SJCRH30 (cell line): ENCODE results near the gene MDM4. TPM values are rescaled to one million over a fixed set of nuclear protein-coding genes. Genes with fewer than 3 reads are reported as not detected.

Experiments used
- DNase-seq, 2 experiments: peaks; one replicate each; pipeline ENCODE4 v3.0.0-alpha.2; 2015 to 2020
- H3K27ac ChIP-seq: fragments of 250-450 bp; sonication (Bioruptor Pico); 2 replicates; pipeline ENCODE4 v1.5.1; 2020; ENCODE audit warnings: mild to moderate bottlenecking, moderate library complexity
- H3K27me3 ChIP-seq: fragments of 250-450 bp; sonication (Bioruptor Pico); 2 replicates; pipeline ENCODE4 v1.5.1; 2020; ENCODE audit warnings: mild to moderate bottlenecking, moderate library complexity
- H3K36me3 ChIP-seq: fragments of 250-450 bp; sonication (Bioruptor Pico); 2 replicates; pipeline ENCODE4 v1.5.1; 2020; ENCODE audit warnings: mild to moderate bottlenecking, moderate library complexity
- H3K4me1 ChIP-seq: fragments of 250-450 bp; sonication (Bioruptor Pico); 2 replicates; pipeline ENCODE4 v1.5.1; 2020; ENCODE audit warnings: mild to moderate bottlenecking, moderate library complexity
- H3K4me3 ChIP-seq: fragments of 250-450 bp; sonication (Bioruptor Pico); 2 replicates; pipeline ENCODE4 v1.5.1; 2020; ENCODE audit warnings: mild to moderate bottlenecking, moderate library complexity
- H3K9me3 ChIP-seq: fragments of 250-450 bp; sonication (Bioruptor Pico); replicated peaks from 2 replicates; pipeline ENCODE4 v1.5.1; 2020; ENCODE audit warnings: mild to moderate bottlenecking, moderate library complexity
- total RNA-seq: library from RNA; depleted of rRNA; stranded (reverse); fragments of >200 nt; shearing (Covaris generic); gene quantifications from 2 replicates; pipeline ENCODE4 v1.2.3, GENCODE V29; 2014

Gene MDM4
- total RNA-seq, 1 experiment from 2014 or later: 41.2 TPM

- peak; percentile 17 to 72 for DNase-seq
- Histone ChIP-seq H3K27ac (no peak overlapping the region), H3K4me1 (peaks cover 13% of the 10 kb centered on the region)
Measured at GRCh38 chr1:204499511-204500468, 16.4 kb upstream of the MDM4 start.

GRCh38 chr1:204502241-204502640 is 14.0 kb upstream of the MDM4 start:
- DNase-seq: no peak
- Histone ChIP-seq H3K27me3 (no peaks in the 10 kb centered on the region; the same call in 1 of the 2 replicates), H3K4me3 (no peak overlapping the region), H3K36me3 (no peaks in the 10 kb centered on the region), H3K27ac (no peak overlapping the region), H3K4me1 (peaks cover 11% of the 10 kb centered on the region), H3K9me3 (no peaks in the 10 kb centered on the region; the same call in 1 of the 2 replicates)

More at GRCh38 chr1:204499511-204500468, 16.4 kb upstream of the MDM4 start:
- Histone ChIP-seq H3K27me3 (peaks cover 6% of the 10 kb centered on the region; the same call in 1 of the 2 replicates), H3K36me3 (no peaks in the 10 kb centered on the region), H3K9me3 (no peaks in the 10 kb centered on the region; the same call in 1 of the 2 replicates), H3K4me3 (no peak overlapping the region)

GRCh38 chr1:204503122-204503912 is 12.9 kb upstream of the MDM4 start:
- Histone ChIP-seq H3K9me3 (no peaks in the 10 kb centered on the region; the same call in 1 of the 2 replicates), H3K4me3 (no peak overlapping the region), H3K36me3 (no peaks in the 10 kb centered on the region), H3K27ac (no peak overlapping the region), H3K4me1 (peaks cover 11% of the 10 kb centered on the region), H3K27me3 (no peaks in the 10 kb centered on the region; the same call in 1 of the 2 replicates)
- DNase-seq: peak; percentile 31 to 86

GRCh38 chr1:204503913-204504519 is 12.2 kb upstream of the MDM4 start:
- Histone ChIP-seq H3K9me3 (no peaks in the 10 kb centered on the region; the same call in 1 of the 2 replicates), H3K4me3 (no peak overlapping the region), H3K4me1 (peaks cover 11% of the 10 kb centered on the region), H3K27ac (no peak overlapping the region), H3K27me3 (no peaks in the 10 kb centered on the region), H3K36me3 (no peaks in the 10 kb centered on the region)
- no peak for DNase-seq

- Histone ChIP-seq H3K4me3 (peak overlapping the region; percentile 70), H3K9me3 (no peaks in the 10 kb centered on the region), H3K36me3 (no peaks in the 10 kb centered on the region), H3K27me3 (no peaks in the 10 kb centered on the region), H3K4me1 (peaks cover 3% of the 10 kb centered on the region; the same call in 1 of the 2 replicates), H3K27ac (no peak overlapping the region)
- DNase-seq: no peak
Measured at GRCh38 chr1:204505674-204506200, 10.5 kb upstream of the MDM4 start.

- Histone ChIP-seq H3K27ac (no peak overlapping the region), H3K9me3 (no peaks in the 10 kb centered on the region), H3K36me3 (no peaks in the 10 kb centered on the region), H3K4me1 (peaks cover 3% of the 10 kb centered on the region; the same call in 1 of the 2 replicates), H3K4me3 (peak overlapping the region; percentile 70), H3K27me3 (no peaks in the 10 kb centered on the region)
- peak; percentile 86 to 97 for DNase-seq
Measured at GRCh38 chr1:204506201-204506968, 9.8 kb upstream of the MDM4 start.

GRCh38 chr1:204506969-204507316 is 9.3 kb upstream of the MDM4 start:
- Histone ChIP-seq H3K27ac (peak overlapping the region; percentile 60), H3K4me1 (peaks cover 3% of the 10 kb centered on the region; the same call in 1 of the 2 replicates), H3K27me3 (no peaks in the 10 kb centered on the region), H3K36me3 (no peaks in the 10 kb centered on the region), H3K4me3 (peak overlapping the region; percentile 70), H3K9me3 (no peaks in the 10 kb centered on the region)
- DNase-seq: peak; percentile 84 to 97

GRCh38 chr1:204507317-204508105 is 8.7 kb upstream of the MDM4 start:
- Histone ChIP-seq H3K4me3 (peak overlapping the region; percentile 70), H3K4me1 (peaks cover 3% of the 10 kb centered on the region; the same call in 1 of the 2 replicates), H3K27ac (peak overlapping the region; percentile 60), H3K36me3 (no peaks in the 10 kb centered on the region), H3K9me3 (no peaks in the 10 kb centered on the region), H3K27me3 (no peaks in the 10 kb centered on the region)
- peak; percentile 82 to 90 for DNase-seq

- Histone ChIP-seq H3K27ac (no peak overlapping the region), H3K4me3 (no peak overlapping the region), H3K9me3 (no peaks in the 10 kb centered on the region), H3K27me3 (no peaks in the 10 kb centered on the region), H3K4me1 (peaks cover 3% of the 10 kb centered on the region; the same call in 1 of the 2 replicates), H3K36me3 (no peaks in the 10 kb centered on the region)
- DNase-seq: no peak
Measured at GRCh38 chr1:204509186-204509635, 7.0 kb upstream of the MDM4 start.

- no peaks in the 10 kb centered on the region for H3K36me3 ChIP-seq
- H3K27me3 ChIP-seq: no peaks in the 10 kb centered on the region
- H3K9me3 ChIP-seq: no peaks in the 10 kb centered on the region
- H3K4me1 ChIP-seq: 0 out of 2 replicates have a peak, but pooled peaks cover 5% of the 10 kb centered on the region
- no peak overlapping the region for H3K27ac ChIP-seq
- no peak overlapping the region for H3K4me3 ChIP-seq
- no peak for DNase-seq
Measured at GRCh38 chr1:204511366-204511765, 4.8 kb upstream of the MDM4 start.

GRCh38 chr1:204513117-204513716 is 3.0 kb upstream of the MDM4 start:
- no peak overlapping the region for H3K4me3 ChIP-seq
- H3K9me3 ChIP-seq: no peaks in the 10 kb centered on the region
- peaks cover 5% of the 10 kb centered on the region; the same call in 1 of the 2 replicates for H3K4me1 ChIP-seq
- no peaks in the 10 kb centered on the region for H3K27me3 ChIP-seq
- peaks cover 4% of the 10 kb centered on the region; the same call in 1 of the 2 replicates for H3K36me3 ChIP-seq
- no peak for DNase-seq
- H3K27ac ChIP-seq: no peak overlapping the region

GRCh38 chr1:204514828-204515227 is 1.4 kb upstream of the MDM4 start:
- Histone ChIP-seq H3K4me3 (peak overlapping the region; percentile 86), H3K4me1 (peaks cover 5% of the 10 kb centered on the region; the same call in 1 of the 2 replicates), H3K36me3 (peaks cover 8% of the 10 kb centered on the region; the same call in 1 of the 2 replicates), H3K27me3 (no peaks in the 10 kb centered on the region), H3K27ac (no peak overlapping the region), H3K9me3 (no peaks in the 10 kb centered on the region)
- DNase-seq: peak in 1 of 2 experiments; percentile 24
